Adipocyte (in vitro differentiated cells): ENCODE data around the gene RBMS3.
A peak's percentile ranks its signal among the peaks of the same experiment; 100 is the strongest.

Source experiments
- DNase-seq: peaks from one replicate; pipeline ENCODE4 v3.0.0-alpha.2; 2015; ENCODE audit warnings: low read depth
- H3K27me3 ChIP-seq: replicated peaks from 2 replicates; pipeline ENCODE4 v1.7.0; 2013; ENCODE audit warnings: mild to moderate bottlenecking, low read length, moderate library complexity; ENCODE audit not compliant: control insufficient read depth, insufficient read depth
- H3K36me3 ChIP-seq: 2 replicates; pipeline ENCODE4 v1.7.0; 2013; ENCODE audit warnings: low read length, mild to moderate bottlenecking, moderate library complexity; ENCODE audit not compliant: control insufficient read depth, insufficient read depth, severe bottlenecking
- H3K4me1 ChIP-seq: 2 replicates; pipeline ENCODE4 v1.7.0; 2013; ENCODE audit warnings: mild to moderate bottlenecking, low read length, moderate library complexity; ENCODE audit not compliant: control insufficient read depth, insufficient read depth
- H3K4me3 ChIP-seq: 2 replicates; pipeline ENCODE4 v1.7.0; 2013; ENCODE audit warnings: mild to moderate bottlenecking, low read length, moderate library complexity
- H3K9ac ChIP-seq: 2 replicates; pipeline ENCODE4 v1.7.0; 2013; ENCODE audit warnings: mild to moderate bottlenecking, low read length, moderate library complexity
- H3K9me3 ChIP-seq: 2 replicates; pipeline ENCODE4 v1.7.0; 2013; ENCODE audit warnings: mild to moderate bottlenecking, low read length, moderate library complexity; ENCODE audit not compliant: control insufficient read depth

The RBMS3 gene

DNA sequence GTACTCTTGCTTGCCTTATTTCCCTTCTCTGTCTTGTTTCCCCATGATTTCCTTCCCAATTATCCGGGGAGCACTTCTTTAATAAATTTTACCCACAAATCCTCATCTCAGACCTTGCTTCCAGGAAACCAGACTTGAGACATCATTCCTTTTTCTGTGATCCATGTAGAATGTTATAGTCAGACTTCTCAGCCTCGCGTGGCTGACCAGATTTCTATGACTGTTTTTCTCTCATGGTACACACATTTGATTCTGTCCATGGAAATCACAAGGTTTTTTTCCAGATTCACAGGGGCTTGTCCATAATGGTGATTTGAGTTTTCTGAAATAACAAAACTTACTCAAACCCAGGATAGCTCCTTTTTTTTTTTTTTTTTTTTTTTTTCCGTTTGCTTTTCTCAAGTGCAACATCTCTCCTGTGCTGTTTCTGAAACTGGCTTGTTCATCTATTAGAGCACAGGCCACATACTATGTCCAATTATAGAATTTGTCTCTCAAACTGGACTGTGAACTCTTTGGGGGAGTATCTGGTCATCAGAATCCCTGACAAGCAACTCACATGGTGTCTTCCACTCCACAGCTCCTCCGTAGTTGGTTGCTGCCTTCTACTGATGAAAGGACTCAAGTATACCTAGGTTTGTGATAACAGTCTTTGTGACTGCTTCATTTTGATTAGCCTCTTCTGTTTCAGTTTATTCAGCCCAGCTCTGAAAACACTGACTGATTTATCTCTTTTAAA is 50.8 kb downstream of the RBMS3 start:
- Histone ChIP-seq H3K27me3 (no peaks in the 10 kb centered on the region), H3K4me1 (peaks cover 53% of the 10 kb centered on the region), H3K9ac (peak overlapping the region; percentile 17), H3K9me3 (no peaks in the 10 kb centered on the region), H3K36me3 (no peaks in the 10 kb centered on the region), H3K4me3 (peak overlapping the region; percentile 28)
- no peak for DNase-seq

DNA sequence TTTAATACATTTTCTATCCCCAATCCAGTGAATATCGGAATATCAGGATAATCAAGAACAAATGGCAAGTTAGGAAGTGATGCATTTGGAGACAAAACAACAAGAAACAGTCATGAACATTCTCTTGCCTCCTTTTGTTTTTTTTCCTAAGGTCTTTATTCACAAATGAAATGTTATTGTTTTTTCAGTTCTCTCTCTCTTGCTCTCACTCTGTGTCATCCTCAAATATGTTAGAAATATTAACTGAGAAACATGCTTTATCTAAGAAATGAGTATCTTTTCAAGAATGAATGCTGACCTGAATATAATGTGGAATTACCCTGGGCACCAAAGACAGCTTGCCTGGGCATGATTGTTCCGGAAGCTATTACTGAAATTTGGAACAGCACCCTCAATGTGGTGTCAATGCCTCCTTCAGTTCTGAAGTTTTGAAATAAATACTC is 51.3 kb downstream of the RBMS3 start:
- no peaks in the 10 kb centered on the region for H3K9me3 ChIP-seq
- peak; percentile 23 for DNase-seq
- H3K9ac ChIP-seq: peak overlapping the region; percentile 17
- no peaks in the 10 kb centered on the region for H3K36me3 ChIP-seq
- no peaks in the 10 kb centered on the region for H3K27me3 ChIP-seq
- H3K4me1 ChIP-seq: peaks cover 59% of the 10 kb centered on the region
- peak overlapping the region; percentile 28 for H3K4me3 ChIP-seq

DNA sequence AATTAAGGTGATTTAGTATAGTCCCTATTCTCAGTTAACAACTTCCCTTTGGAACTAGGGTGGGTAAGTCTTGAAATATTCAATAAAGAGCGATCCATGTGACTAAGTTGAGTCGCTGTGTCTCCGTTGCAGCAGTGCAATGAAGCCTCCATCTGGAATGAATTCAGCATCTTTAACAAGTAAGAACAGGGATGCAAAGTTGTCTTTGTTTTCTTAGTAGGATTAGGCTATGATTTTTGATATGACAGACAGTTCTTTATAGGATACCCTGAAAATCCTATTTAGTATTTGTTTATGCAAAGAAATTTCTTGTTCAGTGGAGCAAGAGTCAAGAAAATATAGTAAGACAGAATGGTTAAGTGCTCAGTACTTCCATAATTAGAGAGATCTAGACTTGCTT is 52.7 kb downstream of the RBMS3 start:
- peak; percentile 56 for DNase-seq
- Histone ChIP-seq H3K27me3 (no peaks in the 10 kb centered on the region), H3K4me3 (peak overlapping the region; percentile 43), H3K9me3 (no peaks in the 10 kb centered on the region), H3K4me1 (peaks cover 61% of the 10 kb centered on the region), H3K36me3 (no peaks in the 10 kb centered on the region), H3K9ac (peak overlapping the region; percentile 37)

DNA sequence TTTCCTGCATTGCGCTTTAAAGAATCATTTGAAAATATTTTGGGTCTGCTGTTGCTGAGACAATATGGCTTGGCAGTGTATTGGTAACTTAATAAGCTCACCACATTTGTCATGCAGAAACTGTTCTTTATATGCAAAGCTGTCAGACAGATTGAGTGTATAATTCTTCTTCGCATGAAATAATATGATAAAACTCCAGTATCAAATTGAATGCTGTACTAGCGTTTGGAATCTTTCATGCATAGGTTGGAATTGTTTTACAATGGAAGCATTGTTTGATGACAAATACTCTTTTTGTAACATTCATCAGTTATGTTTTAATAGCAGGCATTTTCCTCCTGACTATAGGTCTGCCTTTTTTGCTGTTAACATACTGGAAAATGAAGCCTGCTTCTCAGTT is 53.8 kb downstream of the RBMS3 start:
- Histone ChIP-seq H3K36me3 (no peaks in the 10 kb centered on the region), H3K27me3 (no peaks in the 10 kb centered on the region), H3K4me1 (peaks cover 70% of the 10 kb centered on the region), H3K9me3 (no peaks in the 10 kb centered on the region), H3K4me3 (peak overlapping the region; percentile 76), H3K9ac (peak overlapping the region; percentile 87)
- DNase-seq: no peak

DNA sequence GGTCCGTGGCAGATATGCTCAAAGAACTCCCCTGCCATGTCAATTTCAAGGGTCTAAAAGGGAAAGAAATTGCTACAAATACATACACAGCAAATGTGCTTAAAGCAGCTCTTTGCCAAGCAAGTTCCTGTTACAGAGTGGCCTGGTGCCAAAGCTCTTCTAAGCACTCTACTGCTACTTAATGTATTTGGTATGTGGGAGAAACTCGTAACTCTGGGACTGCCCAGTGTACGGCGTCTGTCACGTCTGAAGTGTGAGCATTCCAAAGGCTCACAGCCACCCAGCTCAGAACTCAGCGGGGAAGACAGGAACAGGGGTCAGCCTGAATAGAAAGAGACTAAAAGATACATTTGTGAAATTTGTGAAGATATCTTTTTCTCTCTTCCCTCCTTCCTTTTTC is 54.6 kb downstream of the RBMS3 start:
- Histone ChIP-seq H3K9me3 (no peaks in the 10 kb centered on the region), H3K9ac (peak overlapping the region; percentile 87), H3K27me3 (no peaks in the 10 kb centered on the region), H3K4me3 (peak overlapping the region; percentile 76), H3K36me3 (no peaks in the 10 kb centered on the region), H3K4me1 (peaks cover 75% of the 10 kb centered on the region)
- DNase-seq: peak; percentile 98

DNA sequence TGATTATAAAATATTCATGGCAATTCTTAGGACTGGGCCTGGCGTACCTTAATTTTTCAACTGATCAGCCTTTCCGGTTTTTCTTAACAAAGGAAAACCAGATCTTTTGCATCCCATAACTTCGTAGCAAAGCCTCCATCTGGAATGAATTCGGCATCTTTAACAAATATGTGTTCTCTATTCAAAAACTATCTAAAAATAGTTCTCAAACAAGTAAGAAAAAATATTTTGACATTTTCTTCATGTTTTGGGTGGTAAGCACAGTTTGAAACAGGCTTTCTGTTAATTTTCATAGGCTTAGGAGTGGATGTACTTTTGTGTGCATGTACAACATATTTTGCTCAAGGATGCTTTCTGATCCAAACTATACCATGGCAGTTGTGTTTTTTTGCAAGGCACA is 55.1 kb downstream of the RBMS3 start:
- peak overlapping the region; percentile 87 for H3K9ac ChIP-seq
- no peaks in the 10 kb centered on the region for H3K9me3 ChIP-seq
- no peaks in the 10 kb centered on the region for H3K36me3 ChIP-seq
- H3K4me1 ChIP-seq: peaks cover 74% of the 10 kb centered on the region
- peak; percentile 69 for DNase-seq
- H3K27me3 ChIP-seq: no peaks in the 10 kb centered on the region
- H3K4me3 ChIP-seq: peak overlapping the region; percentile 76

DNA sequence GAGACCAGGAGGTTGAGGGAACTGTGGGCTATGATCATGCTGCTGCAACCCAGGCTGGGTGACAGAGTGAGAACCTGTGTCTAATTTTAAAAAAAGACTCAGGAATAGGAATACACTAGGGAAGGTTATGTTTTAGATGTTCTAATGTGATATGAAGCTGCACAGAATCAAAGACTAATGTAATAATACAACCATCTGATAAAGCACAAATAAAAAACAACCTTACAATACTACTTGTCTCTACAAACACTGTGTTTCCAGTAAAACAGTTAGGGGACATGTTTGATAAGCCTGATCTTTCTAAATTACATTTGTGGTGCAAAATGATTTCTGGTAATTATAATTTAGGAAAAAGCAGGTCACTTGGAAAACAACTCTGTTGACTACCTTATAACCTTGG is 56.7 kb downstream of the RBMS3 start:
- Histone ChIP-seq H3K9me3 (no peaks in the 10 kb centered on the region), H3K4me1 (peaks cover 57% of the 10 kb centered on the region), H3K9ac (no peak overlapping the region), H3K4me3 (no peak overlapping the region), H3K36me3 (no peaks in the 10 kb centered on the region), H3K27me3 (no peaks in the 10 kb centered on the region)
- no peak for DNase-seq

DNA sequence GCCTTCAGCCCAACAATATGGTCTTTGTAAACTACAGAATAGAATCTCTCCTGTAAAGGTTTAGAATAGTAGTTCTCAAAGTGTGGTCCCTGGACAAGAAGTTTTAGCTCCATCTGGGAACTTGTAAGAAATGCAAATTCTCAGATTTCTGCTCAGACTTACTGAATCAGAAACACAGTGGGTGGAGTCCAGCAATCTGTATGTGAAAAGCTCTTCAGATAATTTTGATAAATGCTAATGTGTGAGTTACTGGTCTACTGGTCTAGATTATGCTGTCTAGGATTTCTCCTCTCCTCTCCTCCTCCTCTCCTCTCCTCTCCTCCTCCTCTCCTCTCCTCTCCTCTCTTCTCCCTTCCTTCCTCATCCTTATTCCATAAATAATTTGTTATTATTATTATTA is 57.5 kb downstream of the RBMS3 start:
- H3K4me1 ChIP-seq: peaks cover 49% of the 10 kb centered on the region
- H3K36me3 ChIP-seq: no peaks in the 10 kb centered on the region
- no peaks in the 10 kb centered on the region for H3K9me3 ChIP-seq
- H3K27me3 ChIP-seq: no peaks in the 10 kb centered on the region
- no peak overlapping the region for H3K4me3 ChIP-seq
- no peak for DNase-seq
- H3K9ac ChIP-seq: no peak overlapping the region

DNA sequence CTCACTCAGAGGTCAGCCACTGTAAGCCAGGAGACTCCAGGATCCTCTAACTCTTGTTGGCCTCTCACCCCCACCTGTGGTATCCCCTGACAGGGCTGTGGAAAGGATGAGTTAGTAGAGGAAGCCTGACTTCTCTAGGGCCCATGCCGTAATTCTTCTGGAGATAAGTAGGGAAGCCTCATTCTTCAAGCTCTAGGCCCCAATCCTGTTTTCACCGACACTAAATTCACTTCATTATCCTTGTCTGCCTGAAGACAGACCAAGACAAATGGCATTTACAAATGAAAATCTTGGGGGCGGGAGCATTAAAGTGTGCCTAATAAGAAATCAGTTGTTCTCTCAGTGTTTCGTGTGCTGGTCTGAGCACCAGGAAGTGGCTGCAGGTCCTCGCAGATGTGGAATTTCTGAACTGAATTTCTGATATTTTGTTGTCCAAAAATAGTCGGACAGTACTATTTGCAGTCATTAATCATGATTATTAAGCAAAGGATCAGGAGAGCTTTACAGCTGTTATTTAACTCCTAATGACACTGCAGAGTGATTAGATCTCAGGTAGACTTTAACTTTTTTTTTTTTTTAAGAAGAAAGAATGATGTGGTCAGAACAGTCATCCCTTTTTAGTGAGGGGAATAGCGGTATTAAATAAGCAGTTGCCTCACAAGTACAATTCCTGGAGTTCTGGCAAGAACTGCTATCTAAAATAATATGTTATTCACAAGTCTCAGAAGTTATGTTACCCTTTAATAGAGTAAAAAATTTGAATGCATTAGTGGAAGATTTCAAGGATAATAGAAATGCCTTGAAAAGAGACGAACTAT is 58.4 kb downstream of the RBMS3 start:
- H3K9me3 ChIP-seq: no peaks in the 10 kb centered on the region
- DNase-seq: no peak
- H3K36me3 ChIP-seq: no peaks in the 10 kb centered on the region
- H3K9ac ChIP-seq: no peak overlapping the region
- H3K27me3 ChIP-seq: no peaks in the 10 kb centered on the region
- no peak overlapping the region for H3K4me3 ChIP-seq
- peaks cover 41% of the 10 kb centered on the region for H3K4me1 ChIP-seq

DNA sequence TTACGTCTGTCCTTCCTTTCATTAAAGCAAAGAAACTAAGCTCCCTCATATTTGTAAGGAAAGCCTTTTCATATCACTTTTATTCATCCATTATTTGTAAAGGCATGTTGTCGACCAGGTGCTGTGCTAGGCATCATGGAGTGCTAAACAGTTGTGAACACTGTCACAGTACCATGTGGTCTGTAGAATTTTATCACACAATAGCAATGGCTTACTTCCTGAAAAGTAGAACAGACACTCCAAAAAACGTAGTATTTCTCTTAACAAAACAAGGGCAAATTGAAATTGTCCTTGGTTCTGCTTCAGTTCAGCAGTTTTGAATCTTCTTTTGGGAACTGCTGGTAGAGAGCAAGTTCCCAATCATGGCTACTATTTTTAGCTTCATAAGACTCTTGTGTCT is 63.3 kb downstream of the RBMS3 start:
- H3K9me3 ChIP-seq: no peaks in the 10 kb centered on the region
- DNase-seq: no peak
- H3K4me3 ChIP-seq: no peak overlapping the region
- no peaks in the 10 kb centered on the region for H3K27me3 ChIP-seq
- no peak overlapping the region for H3K9ac ChIP-seq
- no peaks in the 10 kb centered on the region for H3K36me3 ChIP-seq
- peaks cover 24% of the 10 kb centered on the region for H3K4me1 ChIP-seq

DNA sequence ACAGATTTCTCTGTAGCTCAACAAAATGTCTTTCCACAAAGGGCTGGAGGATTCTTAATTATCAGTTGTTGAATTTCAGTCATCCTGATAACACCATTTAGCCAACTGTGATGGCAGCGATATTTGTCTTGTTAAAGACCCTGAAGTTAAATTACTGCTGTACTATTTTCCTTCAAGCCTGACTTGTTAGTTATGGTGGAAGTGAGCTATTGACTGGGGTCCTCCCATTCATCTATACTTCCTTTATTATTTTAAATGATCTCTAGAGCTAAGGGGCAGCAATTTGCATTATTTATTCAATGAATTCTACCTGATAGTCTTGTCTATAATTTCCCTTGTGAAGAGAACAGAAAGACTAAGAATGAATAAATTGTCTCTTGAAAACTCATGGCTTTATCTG is 64.1 kb downstream of the RBMS3 start:
- H3K4me3 ChIP-seq: no peak overlapping the region
- no peak for DNase-seq
- H3K27me3 ChIP-seq: no peaks in the 10 kb centered on the region
- H3K9ac ChIP-seq: no peak overlapping the region
- peaks cover 16% of the 10 kb centered on the region for H3K4me1 ChIP-seq
- H3K9me3 ChIP-seq: no peaks in the 10 kb centered on the region
- H3K36me3 ChIP-seq: no peaks in the 10 kb centered on the region
